HG03280 (cell line): Measurements from ENCODE around the gene RAD9B.
"Not testable (repeated sequence)": the region's sequence is repeated elsewhere in the genome, so short reads cannot be mapped to it uniquely, and the experiment has no call there.

Source experiments
- ATAC-seq: cut with Tn5 transposase; IDR thresholded peaks from one replicate; pipeline ENCODE4 v1.9.1; 2021; ENCODE audit warnings: mild to moderate bottlenecking, moderate library complexity; ENCODE audit not compliant: unreplicated experiment

The RAD9B gene

DNA sequence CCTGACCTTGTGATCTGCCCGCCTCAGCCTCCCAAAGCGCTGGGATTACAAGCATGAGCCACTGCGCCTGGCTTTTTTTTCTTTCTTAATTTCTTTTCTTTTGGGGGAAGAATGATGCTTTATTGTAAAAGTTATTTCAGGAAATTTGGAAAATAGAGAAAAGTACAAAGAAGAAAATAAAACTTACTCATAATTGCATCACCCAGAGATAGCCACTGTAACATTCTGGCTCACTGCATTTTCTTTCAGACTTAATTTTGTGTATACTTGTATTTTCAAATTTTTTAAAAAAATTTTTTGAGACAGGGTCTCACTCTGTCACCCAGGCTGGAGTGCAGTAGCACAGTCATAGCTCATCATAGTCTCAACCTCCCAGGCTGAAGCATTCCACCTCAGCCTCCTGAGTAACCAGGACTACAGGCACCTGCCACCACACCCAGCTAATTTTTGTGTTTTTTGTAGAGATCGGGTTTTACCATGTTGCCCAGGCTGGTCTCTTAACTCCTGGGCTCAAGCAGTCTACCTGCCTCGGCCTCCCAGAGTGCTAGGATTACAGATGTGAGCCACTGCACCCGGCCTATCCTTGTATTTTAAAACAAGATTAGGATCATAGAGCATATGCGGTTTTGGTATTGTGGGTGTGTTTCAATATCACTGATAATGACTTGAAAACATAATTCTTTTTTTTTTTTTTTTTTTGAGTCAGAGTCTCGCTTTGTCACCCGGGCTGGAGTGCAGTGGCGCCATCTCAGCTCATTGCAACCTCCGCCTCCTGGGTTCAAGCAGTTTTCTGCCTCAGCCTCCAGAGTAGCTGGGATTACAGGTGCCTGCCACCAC lies 19.0 kb downstream of the RAD9B start:
- ATAC-seq: not testable (repeated sequence)

DNA sequence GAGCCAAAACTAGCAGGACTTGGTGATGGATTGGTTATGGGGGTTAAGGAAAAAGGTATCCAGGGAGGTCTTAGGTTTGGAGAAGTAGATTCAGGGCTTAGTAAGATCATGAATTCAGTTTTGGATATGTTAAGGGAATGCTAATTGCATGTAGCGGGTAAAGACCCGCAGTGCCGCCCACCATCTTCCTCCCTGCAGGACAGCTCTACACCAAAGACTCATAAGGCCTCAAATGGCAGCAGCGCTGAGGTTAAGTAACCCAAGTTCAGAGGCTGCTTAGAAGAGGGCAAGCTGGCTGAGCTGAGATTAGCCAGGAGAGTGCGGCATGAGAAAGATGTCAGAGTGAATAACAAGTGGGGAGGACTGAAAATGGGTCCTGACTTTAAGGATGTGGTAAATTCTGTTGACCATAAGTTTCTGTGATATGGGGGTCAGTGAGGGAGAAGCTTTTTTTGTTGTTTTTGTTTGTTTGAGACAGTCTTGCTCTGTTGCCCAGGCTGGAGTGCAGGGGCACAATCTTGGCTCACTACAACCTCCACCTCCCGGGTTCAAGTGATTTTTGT lies 26.2 kb downstream of the RAD9B start:
- no peak for ATAC-seq

DNA sequence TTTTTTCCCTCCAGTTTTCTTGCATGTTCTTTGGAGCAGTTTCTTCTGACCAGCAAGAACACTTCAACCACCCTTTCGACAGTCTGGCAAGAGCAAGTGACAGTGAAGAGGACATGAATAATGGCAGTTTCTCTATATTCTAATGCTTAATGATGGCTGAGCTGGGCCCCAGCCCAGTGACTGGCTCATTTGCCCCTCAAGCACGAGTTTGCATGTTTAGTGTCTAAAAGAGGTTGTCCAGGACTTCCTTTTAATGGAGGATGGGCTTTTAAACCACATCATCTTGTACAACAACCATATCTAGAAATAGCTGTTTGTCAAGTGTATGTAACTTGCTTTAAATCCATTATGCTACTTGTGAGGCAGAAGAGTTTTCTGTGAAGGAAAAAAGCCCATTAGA lies 28.4 kb downstream of the RAD9B start:
- ATAC-seq: no peak

DNA sequence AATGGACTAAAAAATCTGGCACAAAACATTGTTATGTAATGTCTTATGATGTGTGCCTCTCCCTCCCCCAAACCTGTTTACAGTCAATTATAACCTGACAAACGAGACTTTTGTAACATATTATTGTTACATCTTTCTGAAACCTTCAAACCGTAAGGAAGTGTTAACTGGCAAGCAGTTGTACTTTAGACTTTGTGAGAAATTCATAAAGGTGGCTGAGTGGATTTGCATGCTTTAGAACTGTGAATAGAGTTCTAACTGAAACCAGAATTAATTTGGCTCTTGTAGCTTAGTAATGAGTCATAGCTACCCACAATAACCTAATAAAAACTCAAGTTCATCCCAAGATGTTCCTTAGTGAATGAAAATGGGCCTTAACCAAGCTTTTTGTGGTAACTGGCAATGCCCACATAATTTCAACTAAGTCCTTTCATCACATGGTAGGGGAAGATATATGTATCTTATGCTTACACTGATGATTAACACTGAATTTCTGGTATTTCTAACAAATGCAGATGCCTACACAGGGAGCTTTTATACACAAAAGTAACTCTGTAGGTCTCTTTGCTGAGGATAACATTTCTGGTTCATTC lies 29.7 kb downstream of the RAD9B start:
- ATAC-seq: peak; percentile 78

DNA sequence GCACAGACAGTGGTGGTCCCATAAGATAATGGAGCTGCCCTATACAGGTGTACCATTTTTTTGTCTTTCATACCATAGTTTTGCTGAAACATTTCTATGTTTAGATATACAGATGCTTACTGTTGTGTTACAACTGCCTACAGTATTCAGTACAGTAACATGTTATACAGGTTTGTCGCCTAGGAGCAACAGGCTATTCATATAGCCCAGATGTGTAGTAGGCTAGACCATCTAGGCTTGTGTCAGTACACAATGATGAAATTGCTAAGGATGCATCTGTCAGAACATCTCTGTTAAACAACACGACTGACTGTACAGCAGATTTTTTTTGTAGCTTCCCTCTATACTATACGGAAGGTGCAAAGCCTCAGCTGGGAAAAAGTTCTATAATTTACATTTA lies 30.5 kb downstream of the RAD9B start:
- ATAC-seq: no peak

DNA sequence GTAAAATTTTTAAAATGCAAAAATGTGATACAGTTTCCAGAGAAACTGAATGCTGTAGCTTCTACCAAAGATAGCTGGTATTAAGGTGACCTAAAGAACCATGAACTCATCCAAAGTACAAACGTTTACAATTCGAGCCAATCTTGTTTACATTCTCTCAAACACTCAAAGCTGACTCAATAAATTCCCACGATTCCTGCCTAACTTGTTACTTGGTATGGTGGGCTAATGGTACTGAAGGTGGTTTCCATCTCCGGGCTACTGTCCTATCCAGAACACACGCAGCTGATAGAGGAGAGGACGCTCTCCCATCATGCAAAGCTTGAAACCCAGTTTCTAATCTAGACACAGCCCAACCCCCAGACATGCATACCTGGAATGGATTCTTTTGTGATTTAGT lies 31.5 kb downstream of the RAD9B start:
- no peak for ATAC-seq

DNA sequence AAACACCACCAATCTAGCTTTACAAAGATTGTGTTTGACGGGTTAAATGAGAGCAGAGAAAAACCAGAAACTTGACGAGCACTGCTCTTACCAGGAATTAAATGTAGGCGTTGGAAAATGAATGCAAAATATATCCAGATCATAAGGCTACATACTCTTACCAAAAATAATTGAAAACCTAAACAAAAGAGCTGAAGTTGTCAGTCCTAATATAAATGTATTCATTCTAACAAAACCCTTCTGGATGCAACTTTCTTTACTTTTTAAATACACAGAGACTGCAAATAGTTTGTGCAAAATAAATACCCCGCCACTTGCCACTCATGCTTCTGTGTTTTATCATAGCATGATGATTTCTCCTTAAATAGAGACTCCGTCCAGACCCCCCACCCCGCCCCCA lies 32.7 kb downstream of the RAD9B start:
- ATAC-seq: no peak

DNA sequence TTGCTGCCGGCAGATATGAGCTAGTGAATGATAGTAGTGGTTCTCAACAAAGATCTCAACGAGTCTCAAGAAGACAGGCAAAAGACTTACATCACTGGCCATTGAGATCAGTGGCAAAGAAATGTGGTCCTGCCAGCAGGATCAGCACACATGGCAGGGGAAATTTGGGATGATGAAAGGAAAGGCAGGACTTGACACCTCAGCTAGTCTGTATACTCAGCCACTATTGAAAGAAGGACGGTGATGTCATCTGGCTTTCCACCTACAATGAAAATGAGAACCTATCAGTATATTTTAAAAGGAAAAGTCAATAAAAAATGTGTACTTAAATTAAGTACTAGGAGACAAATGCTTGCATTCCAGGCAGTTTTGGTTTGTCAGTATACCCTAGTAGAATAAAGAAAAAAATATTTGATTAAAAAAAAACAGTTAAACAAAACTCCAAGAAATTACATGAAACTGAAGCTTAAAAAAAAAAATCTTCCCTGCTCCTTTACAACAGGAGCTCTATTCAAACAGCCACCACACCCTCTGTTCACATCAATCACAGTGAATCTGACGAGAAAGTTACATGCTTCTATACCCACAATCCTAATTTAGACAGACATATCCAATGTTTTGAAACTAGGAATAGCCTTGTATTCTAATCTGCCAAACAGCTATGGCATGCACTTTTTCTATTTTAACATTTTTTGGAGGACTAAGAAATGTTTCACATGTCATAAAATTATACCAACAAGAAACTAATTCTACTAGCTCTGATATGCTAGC lies 34.9 kb downstream of the RAD9B start:
- no peak for ATAC-seq

DNA sequence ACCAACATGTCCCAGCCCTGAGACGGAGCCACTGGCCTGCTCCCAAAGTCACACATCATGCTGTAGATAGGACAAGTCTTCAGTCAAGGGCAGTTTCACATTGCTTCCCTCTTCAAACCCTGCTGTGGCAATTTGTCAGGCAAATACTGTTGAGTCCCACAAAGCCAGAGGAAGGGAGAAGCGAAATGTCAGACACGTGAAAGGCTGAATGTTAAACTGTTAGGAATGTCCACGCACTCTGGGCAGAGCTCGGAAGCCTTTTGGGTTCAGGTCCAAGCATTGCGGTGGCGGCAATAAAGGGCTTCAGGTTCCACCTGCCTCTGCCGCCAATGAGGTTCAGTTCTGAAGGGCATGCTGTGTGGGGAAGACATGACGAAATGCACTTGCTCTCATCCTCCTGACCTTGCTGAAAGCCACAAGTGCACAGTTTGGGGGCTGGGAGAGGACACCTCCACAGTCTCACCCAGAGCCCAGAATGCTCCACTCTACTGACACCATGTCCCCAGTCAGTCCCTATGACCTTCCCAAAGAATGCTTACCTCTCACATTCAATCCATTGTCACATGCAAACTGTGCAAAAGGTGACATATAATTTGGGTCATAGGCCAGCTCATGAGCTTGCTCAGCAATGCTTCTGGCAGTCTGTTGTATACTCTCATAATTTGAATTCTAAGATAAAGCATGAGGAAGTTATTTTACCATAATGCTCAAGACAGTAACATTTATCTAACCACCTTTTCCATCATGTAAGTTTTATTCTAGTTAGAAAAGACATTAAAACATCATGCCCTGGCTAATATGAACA lies 35.7 kb downstream of the RAD9B start:
- ATAC-seq: no peak

DNA sequence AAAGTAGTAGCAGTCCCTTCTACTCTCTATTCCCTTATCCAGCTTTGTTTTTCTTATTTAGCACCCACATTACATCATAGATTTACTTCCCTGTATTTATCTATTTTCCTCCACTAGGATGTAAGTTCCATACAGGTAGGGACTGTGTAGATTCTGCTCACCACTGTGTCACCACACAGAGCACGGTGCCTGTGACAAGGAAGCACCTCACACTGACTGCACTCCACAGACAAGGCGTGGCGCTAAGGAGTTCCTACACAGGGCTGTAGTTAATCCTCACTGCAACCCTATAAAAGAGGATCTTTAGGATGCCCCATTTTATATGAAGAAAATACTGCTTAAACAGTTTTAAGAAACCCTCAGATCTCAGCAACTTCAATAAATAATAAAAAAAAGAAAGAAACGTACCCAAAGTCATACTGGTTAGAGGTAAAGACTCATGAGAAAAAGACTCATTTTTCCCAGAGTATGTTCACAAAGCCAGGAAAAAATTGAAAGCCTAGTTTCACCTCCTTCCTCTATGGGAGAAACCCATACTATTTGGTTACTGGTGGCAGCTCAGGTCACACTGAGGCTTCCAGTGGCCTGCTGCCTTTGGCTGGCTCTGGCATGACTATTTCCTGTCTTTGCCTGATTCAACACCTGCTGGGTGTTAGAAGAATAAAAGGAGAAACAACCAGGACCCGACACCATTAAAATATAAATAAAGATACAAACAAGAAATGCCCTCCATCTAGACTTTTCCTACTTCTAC lies 36.9 kb downstream of the RAD9B start:
- ATAC-seq: no peak

DNA sequence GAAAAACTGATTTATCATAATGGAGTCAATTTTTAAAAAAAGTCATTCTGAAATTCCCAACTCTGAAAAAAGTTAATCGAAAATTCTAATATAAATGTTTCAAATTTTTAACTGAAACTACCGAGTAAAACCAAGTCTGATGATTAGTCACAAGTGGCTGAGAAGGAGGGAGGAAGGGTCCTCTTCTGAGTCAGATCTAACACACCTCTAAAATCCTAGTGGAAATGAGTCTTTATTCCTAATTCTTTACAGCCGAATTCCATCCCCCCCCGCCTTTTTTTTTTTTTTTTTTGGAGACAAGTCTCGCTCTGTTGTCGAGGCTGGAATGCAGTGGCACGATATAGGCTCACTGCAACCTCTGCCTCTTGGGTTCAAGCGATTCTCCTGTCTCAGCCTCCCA lies 37.9 kb downstream of the RAD9B start:
- ATAC-seq: no peak

DNA sequence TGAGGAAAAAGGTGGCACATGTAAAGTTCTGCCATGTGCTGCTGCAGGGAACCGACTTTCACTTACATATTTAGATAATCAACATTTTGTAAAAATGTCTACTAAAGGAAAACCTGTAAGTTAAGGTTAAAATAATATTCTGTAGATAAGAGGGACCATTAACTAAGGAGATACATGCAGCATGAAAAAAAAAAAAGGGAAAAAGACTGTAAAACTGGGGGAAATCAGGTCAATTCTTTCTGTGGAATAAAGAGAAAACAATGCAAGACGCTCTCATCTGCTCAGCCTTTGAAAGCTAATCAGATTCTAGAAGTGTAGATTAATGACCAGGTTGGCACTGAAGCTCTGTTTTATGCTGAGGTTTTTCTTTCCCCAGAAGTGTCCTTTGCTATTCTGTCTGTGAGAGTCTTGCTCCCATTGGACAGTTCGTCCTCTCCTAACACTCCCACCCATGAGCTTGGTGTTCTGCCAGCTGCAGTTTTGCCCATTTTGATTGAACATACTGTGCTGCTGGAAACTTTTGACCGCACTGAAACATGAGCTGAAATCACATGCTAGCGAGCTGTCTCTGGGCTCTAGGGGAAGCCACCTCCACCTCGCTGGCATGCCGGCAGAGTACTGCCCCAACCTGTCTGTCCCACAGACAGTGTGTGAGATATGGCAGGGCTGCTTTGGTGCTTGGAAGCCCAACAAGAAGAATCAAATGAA lies 41.3 kb downstream of the RAD9B start:
- ATAC-seq: no peak

DNA sequence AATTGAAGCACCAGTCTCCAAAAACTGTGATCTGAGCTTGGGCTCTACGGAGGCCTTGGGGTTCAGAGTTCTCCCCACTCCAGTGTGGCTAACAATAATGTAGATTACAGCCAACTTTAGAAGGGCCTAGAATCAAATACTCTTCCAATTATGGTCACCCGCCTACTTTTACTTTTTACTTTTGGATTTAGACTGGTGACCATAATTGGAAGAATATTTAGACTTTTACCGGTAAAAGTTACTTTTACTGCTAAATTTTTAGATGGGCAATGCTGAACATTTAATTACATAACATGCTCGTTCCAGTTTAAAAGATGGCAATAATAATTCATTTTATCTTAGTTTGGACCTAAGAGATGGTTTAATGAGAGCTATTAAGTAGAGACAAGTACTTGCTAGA lies 41.8 kb downstream of the RAD9B start:
- no peak for ATAC-seq

DNA sequence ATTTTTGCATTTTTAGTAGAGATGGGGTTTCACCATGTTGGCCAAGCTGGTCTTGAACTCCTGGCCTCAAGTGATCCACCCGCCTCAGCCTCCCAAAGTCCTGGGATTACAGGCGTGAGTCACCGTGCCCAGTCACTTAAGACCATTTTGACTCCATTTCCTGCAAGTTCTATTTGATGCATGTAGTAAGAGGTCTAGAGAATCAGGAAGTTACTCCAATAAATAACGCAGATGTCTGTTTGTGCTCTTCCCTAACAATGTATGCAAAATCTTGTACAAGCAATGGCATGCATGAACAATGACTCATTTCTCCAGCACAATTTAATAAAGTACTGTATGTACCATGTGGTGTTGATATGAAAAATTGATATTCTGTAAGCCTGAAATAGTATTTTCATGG lies 43.1 kb downstream of the RAD9B start:
- not testable (repeated sequence) for ATAC-seq

DNA sequence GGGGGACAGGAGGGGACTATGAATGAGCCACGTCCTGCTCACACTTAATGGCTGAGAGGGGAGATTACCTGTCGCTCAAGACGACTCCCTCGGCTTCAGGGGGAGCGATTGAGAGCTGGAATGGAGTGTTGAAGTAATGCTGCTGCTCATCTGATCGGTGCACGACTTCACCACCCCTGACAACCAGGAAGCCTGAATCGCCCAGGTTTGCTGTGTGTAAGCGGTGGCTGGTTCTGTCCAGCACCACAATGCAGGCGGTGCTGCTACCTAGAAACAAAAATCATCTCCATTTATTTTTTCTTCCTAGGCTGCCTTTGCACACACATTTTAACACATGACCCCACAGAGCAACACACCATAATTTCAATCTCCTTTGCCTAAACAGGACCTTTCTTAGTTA lies 43.7 kb downstream of the RAD9B start:
- ATAC-seq: no peak

DNA sequence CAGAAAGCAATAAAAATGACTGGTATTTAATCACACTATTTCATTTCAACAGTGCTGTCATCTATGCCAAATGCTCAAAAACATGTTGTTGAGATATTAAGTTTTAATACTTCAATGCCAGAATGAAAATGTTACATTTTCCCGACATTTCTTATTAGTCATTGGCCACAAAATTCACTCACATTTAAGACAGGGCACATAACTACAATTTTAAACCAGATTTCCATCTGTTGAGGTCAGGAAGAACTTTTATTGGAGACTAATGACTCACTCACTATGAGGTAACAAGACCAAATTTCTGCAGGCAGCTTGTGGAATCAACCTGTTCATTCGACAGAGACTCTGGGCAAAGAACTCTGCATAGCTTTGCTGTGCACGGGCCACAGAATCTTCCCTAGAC lies 44.2 kb downstream of the RAD9B start:
- ATAC-seq: no peak

DNA sequence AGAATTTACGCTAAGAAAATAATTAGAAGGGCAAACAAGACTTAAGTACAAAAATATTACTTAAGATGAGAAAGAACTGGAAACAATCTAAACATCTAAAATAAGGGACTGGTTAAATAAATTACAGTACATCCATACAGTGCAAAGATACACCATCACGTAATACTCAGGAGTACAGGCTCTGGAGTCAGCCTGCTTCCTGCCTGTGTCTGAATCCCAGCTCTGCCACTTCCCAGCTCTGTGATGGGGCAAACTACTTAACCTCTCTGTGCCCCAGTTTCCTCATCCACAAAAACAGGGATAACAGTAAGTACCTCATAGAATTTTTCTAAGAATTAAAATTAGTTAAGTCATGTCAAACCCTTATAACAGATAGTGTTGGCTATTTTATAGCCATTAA lies 45.0 kb downstream of the RAD9B start:
- no peak for ATAC-seq

DNA sequence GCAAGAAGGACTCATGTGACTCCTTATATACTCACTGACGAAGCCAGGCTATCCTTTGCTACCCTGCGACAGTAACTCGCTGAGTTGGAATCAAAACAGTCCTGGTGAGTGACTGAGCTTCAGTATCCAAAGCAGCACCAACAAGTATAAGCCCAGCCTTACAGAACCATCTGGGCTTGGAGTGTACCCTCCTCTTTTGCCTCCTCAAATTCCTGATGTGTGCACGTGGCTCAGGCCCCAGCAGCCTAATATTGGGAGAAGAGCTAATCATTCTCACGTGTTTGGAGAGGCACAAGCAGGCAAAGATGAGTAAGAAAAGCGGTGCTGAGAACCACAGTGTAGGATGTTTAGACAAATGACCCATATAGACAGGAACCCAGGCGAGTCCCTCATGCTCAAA lies 46.5 kb downstream of the RAD9B start:
- no peak for ATAC-seq

DNA sequence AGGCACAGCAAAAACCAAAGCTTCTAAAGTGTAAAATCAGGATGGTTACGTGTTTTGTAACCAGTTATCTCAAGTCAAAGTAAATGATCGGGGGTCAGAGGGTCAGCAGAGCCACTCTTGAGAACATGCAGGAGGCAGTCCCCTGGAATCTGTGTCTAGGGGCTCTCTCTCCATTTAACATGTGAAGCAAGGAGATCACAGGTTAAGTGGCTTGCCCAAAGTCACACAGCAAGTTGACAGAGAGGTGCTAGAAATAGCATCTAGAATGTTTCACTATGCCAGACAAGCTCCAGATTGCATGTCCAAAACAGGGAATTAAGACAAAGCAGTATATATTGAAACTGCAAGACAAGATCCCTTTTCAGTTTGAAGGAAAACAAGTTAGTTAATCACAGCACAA lies 47.6 kb downstream of the RAD9B start:
- ATAC-seq: no peak

DNA sequence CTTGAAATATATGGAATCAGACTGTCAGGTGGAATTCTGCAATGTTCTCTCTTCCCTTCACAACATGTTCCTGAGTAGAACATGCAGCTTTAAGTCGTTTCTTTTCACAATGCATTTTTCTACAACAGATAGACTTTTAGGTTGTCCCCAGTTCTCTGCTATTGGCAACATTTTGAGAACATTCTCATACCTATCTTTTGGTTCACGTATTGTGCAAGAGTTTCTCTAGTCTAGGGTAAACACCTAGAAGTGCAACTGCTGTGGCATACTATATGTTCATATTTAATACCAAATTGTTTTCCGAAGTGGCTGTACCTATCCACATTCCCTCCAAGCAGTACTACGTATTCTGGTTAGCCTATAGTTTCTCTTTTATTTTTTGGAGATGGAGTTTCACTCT lies 48.9 kb downstream of the RAD9B start:
- ATAC-seq: no peak
